Activated CD4-positive, alpha-beta T cell treated with anti-CD3 and anti-CD28 coated beads, Interleukin-2, amount 50 U/mL, for 24 hours (primary cell): ENCODE data around the gene SOD1.

Source experiments
- DNase-seq, 2 donors: peaks; one replicate each; pipeline ENCODE4 v3.0.0-alpha.2; 2020; ENCODE audit warnings: low read depth in 1 of 2, low spot score in 1 of 2

Gene SOD1

GRCh38 chr21:31678478-31678877 is 19.0 kb downstream of the SOD1 start:
- no peak for DNase-seq

GRCh38 chr21:31682620-31683019 is 23.1 kb downstream of the SOD1 start:
- DNase-seq: no peak

- no peak for DNase-seq
Measured at GRCh38 chr21:31683029-31683428, 23.5 kb downstream of the SOD1 start.

- no peak for DNase-seq
Measured at GRCh38 chr21:31684918-31685317, 25.4 kb downstream of the SOD1 start.

GRCh38 chr21:31686272-31686915 is 26.9 kb downstream of the SOD1 start:
- DNase-seq: no peak

GRCh38 chr21:31687108-31687507 is 27.6 kb downstream of the SOD1 start:
- DNase-seq: no peak

GRCh38 chr21:31688603-31689368 is 29.3 kb downstream of the SOD1 start:
- DNase-seq: no peak

- DNase-seq: no peak
Measured at GRCh38 chr21:31693222-31693621, 33.7 kb downstream of the SOD1 start.

GRCh38 chr21:31696424-31696823 is 36.9 kb downstream of the SOD1 start:
- DNase-seq: no peak

GRCh38 chr21:31698461-31698860 is 39.0 kb downstream of the SOD1 start:
- DNase-seq: no peak

- no peak for DNase-seq
Measured at GRCh38 chr21:31700040-31700439, 40.5 kb downstream of the SOD1 start.

GRCh38 chr21:31706562-31706961 is 47.1 kb downstream of the SOD1 start:
- DNase-seq: no peak

GRCh38 chr21:31707499-31707898 is 48.0 kb downstream of the SOD1 start:
- DNase-seq: no peak

GRCh38 chr21:31708541-31708940 is 49.0 kb downstream of the SOD1 start:
- no peak for DNase-seq

GRCh38 chr21:31710586-31710985 is 51.1 kb downstream of the SOD1 start:
- DNase-seq: no peak

GRCh38 chr21:31711326-31711725 is 51.8 kb downstream of the SOD1 start:
- no peak for DNase-seq

GRCh38 chr21:31711745-31712285 is 52.3 kb downstream of the SOD1 start:
- DNase-seq: no peak

- DNase-seq: no peak
Measured at GRCh38 chr21:31713115-31713514, 53.6 kb downstream of the SOD1 start.

GRCh38 chr21:31713973-31714740 is 54.7 kb downstream of the SOD1 start:
- no peak for DNase-seq

GRCh38 chr21:31714741-31715365 is 55.4 kb downstream of the SOD1 start:
- no peak for DNase-seq

- no peak for DNase-seq
Measured at GRCh38 chr21:31716106-31716505, 56.6 kb downstream of the SOD1 start.
